B cell (primary cell): ENCODE data around the gene RAN. TPM values are rescaled to one million over a fixed set of nuclear protein-coding genes. Genes with fewer than 3 reads are reported as not detected.

Source experiments
- ATAC-seq: fragments of 200-7000 bp; cut with Tn5 transposase; one replicate; pipeline ENCODE4 v1.10.0; 2021; ENCODE audit warnings: low read depth, mild to moderate bottlenecking, moderate number of reproducible peaks, moderate library complexity
- CTCF ChIA-PET: fragments of 350-600 bp; sonication (Branson Sonifier 250); formaldehyde crosslinking; loops from one replicate; lab custom pipeline; 2021; ENCODE audit warnings: antibody characterized with exemption, inconsistent platforms; lab: Charles Lee
- POLR2A ChIA-PET: fragments of 350-600 bp; sonication (Branson Sonifier 250); formaldehyde crosslinking; loops from one replicate; lab custom pipeline; 2021; ENCODE audit warnings: antibody characterized with exemption; lab: Charles Lee
- DNase-seq: peaks from one replicate; pipeline ENCODE4 v3.0.0; 2013
- H2AFZ ChIP-seq: 2 replicates; pipeline ENCODE4 v1.6.1; 2012; ENCODE audit warnings: mild to moderate bottlenecking, low read depth, low read length; ENCODE audit not compliant: insufficient read depth, poor library complexity, severe bottlenecking
- H3K27ac ChIP-seq, 2 donors: 1 replicate in 1 of 2; 2 replicates in 1 of 2; pipeline ENCODE4 v1.5.1; 2012 to 2013; ENCODE audit warnings: low read length in 2 of 2, mild to moderate bottlenecking in 2 of 2, moderate library complexity in 1 of 2
- H3K27me3 ChIP-seq, 4 experiments: fragments of 200-600 bp in 1 of 4; sonication (generic) in 1 of 4; replicated peaks in 1 of 4; 1 replicate in 2 of 4; 2 replicates in 2 of 4; pipeline versions ENCODE4 v1.6.1 to v1.7.0; 2013 to 2016; ENCODE audit warnings: low read length in 3 of 4, mild to moderate bottlenecking in 2 of 4, mixed read lengths in 1 of 4, moderate library complexity in 1 of 4; ENCODE audit not compliant: insufficient read depth in 4 of 4, control insufficient read depth in 3 of 4; ENCODE audit errors: control extremely low read depth in 1 of 4
- H3K36me3 ChIP-seq, 2 experiments: replicated peaks in 1 of 2; 1 replicate in 1 of 2; 2 replicates in 1 of 2; pipeline versions ENCODE4 v1.6.1 to v1.7.1; 2013; ENCODE audit warnings: low read length in 1 of 2; ENCODE audit not compliant: insufficient read depth in 2 of 2, control insufficient read depth in 1 of 2; ENCODE audit errors: control extremely low read depth in 1 of 2, extremely low read depth in 1 of 2
- H3K4me1 ChIP-seq, 2 donors: fragments of 200-600 bp in 1 of 2; sonication (generic) in 1 of 2; 1 replicate in 1 of 2; 2 replicates in 1 of 2; pipeline versions ENCODE4 v1.5.1 to v1.6.1; 2013 to 2017; ENCODE audit warnings: low read length in 2 of 2; ENCODE audit not compliant: control insufficient read depth in 2 of 2, insufficient read depth in 2 of 2
- H3K4me2 ChIP-seq: replicated peaks from 2 replicates; pipeline ENCODE3; 2012; ENCODE audit warnings: mild to moderate bottlenecking, low read depth, low read length; ENCODE audit not compliant: poor library complexity, severe bottlenecking
- H3K4me3 ChIP-seq, 5 experiments: fragments of 200-600 bp in 1 of 5; sonication (generic) in 1 of 5; 1 replicate in 3 of 5; 2 replicates in 2 of 5; pipeline versions ENCODE4 v1.5.1 to v1.7.0; 2011 to 2016; ENCODE audit warnings: low read length in 4 of 5, mild to moderate bottlenecking in 4 of 5, low read depth in 2 of 5, control low read depth in 1 of 5, moderate library complexity in 1 of 5; ENCODE audit not compliant: insufficient read depth in 1 of 5; ENCODE audit errors: control extremely low read depth in 1 of 5, extremely low read depth in 1 of 5
- H3K79me2 ChIP-seq: fragments of 200-600 bp; sonication (generic); one replicate; pipeline ENCODE4 v1.6.0; 2016; ENCODE audit warnings: low read length; ENCODE audit not compliant: control insufficient read depth, insufficient read depth
- H3K9ac ChIP-seq: fragments of 200-600 bp; sonication (generic); 2 replicates; pipeline ENCODE4 v1.6.1; 2017; ENCODE audit warnings: mild to moderate bottlenecking, low read length, moderate library complexity
- H3K9me3 ChIP-seq, 3 donors: one replicate each; pipeline versions ENCODE4 v1.6.1 to v1.7.1; 2013; ENCODE audit warnings: low read length in 2 of 3; ENCODE audit not compliant: control insufficient read depth in 2 of 3, insufficient read depth in 1 of 3; ENCODE audit errors: control extremely low read depth in 1 of 3
- H4K20me1 ChIP-seq: 2 replicates; pipeline ENCODE4 v1.6.0; 2012; ENCODE audit warnings: mild to moderate bottlenecking, low read length; ENCODE audit not compliant: insufficient read depth, control insufficient read depth, poor library complexity, severe bottlenecking
- H3K27ac Mint-ChIP-seq: one replicate; pipeline ENCODE4 v1.8.0; 2021; ENCODE audit warnings: mixed read lengths
- H3K27me3 Mint-ChIP-seq: one replicate; pipeline ENCODE4 v1.8.0; 2021; ENCODE audit warnings: mixed read lengths
- H3K4me1 Mint-ChIP-seq: one replicate; pipeline ENCODE4 v1.8.0; 2021; ENCODE audit warnings: mixed read lengths
- H3K4me3 Mint-ChIP-seq: one replicate; pipeline ENCODE4 v1.8.0; 2021; ENCODE audit warnings: mixed read lengths
- H3K9me3 Mint-ChIP-seq: one replicate; pipeline ENCODE4 v1.8.0; 2022; ENCODE audit warnings: mixed read lengths; ENCODE audit not compliant: insufficient read depth
- CTCF ChIP-seq: fragments of 200-600 bp; IDR thresholded peaks from one replicate; pipeline ENCODE4 v1.8.0; 2022; ENCODE audit warnings: antibody characterized with exemption, mild to moderate bottlenecking
- EZH2 ChIP-seq: IDR thresholded peaks from 2 replicates; pipeline ENCODE4 v1.6.1; 2012; ENCODE audit warnings: borderline replicate concordance, low read depth, mild to moderate bottlenecking, moderate library complexity, low read length; ENCODE audit not compliant: insufficient read depth, poor library complexity, severe bottlenecking
- WGBS: methylation state at CpG from one replicate; pipeline ENCODE4 v1.1.5; 2013; ENCODE audit warnings: missing lambda C conversion rate; ENCODE audit not compliant: insufficient coverage; 5-methylcytosine and 5-hydroxymethylcytosine counted together
- intact Hi-C: fragments of 100-400 bp; cut with micrococcal nuclease; formaldehyde crosslinking; loops from one replicate; pipeline ENCODE4 v1.10.0; 2022
- polyA plus RNA-seq: library from polyadenylated mRNA; depleted of rRNA; stranded (reverse); fragments of >200 nt; gene quantifications from 2 replicates; pipeline ENCODE4 v1.2.3, GENCODE V29; 2012
- small RNA-seq: library from RNA; depleted of rRNA; stranded (forward); fragments of <200 nt; gene quantifications from one replicate; pipeline ENCODE3, GENCODE V24; 2012; ENCODE audit warnings: low replicate concordance, low read depth; ENCODE audit not compliant: insufficient read length
- total RNA-seq, 2 donors: library from RNA; stranded (reverse); fragments of 120-200 nt in 1 of 2; gene quantifications; 1 replicate in 1 of 2; 2 replicates in 1 of 2; pipeline versions ENCODE4 v1.2.3 to v1.2.4, GENCODE V29; 2013 to 2022

The RAN gene
- total and polyA plus RNA-seq, 2 donors (not counting 1 experiment from before 2014, with no cell fraction given): 298 to 339 TPM

- no peak overlapping the region for H3K27ac Mint-ChIP-seq
- intact Hi-C loops: no loop called here
- Histone ChIP-seq H3K27ac (no peak overlapping the region), H3K4me1 (no peaks in the 10 kb centered on the region), H3K27me3 (peaks cover 0 to 22% (median 0%) of the 10 kb centered on the region in 4 experiments), H3K4me3 (no peak overlapping the region), H3K9ac (no peak overlapping the region), H3K9me3 (peaks cover 0 to 7% (median 0%) of the 10 kb centered on the region in 3 donors), H3K36me3 (no peaks in the 10 kb centered on the region), H3K79me2 (no peaks in the 10 kb centered on the region), H4K20me1 (no peaks in the 10 kb centered on the region), H2AFZ (no peak overlapping the region), H3K4me2 (no peak overlapping the region)
- DNase-seq: no peak
- CTCF ChIA-PET: no interaction called here
- POLR2A ChIA-PET: no interaction called here
- H3K27me3 Mint-ChIP-seq: peaks cover 35% of the 10 kb centered on the region
- no peak for TF ChIP-seq EZH2
- TF ChIP-seq CTCF: no peak
- no peak overlapping the region for H3K4me3 Mint-ChIP-seq
- WGBS: 65% methylated on average over 4 of the region's 7 CpGs
- no peaks in the 10 kb centered on the region for H3K4me1 Mint-ChIP-seq
- H3K9me3 Mint-ChIP-seq: no peaks in the 10 kb centered on the region
- ATAC-seq: no peak
Measured at GRCh38 chr12:130925666-130926015, 53.8 kb downstream of the RAN start.

Small RNA genes within 50 kb of the gene (small RNA-seq; reads per million reads assigned to genes)
- not detected for gene RF00019
- not detected for gene RNU6-1077P

Other genes with a start within 250 kb of the RAN start
- gene RIMBP2, start 155.8 kb upstream of the RAN start, total RNA-seq: not detected in 2 replicates
- 3.4 TPM in 1 of 2 replicates, not detected in the other for gene RIMBP2, start 155.8 kb upstream of the RAN start, polyA plus RNA-seq
- gene STX2, start 32.8 kb upstream of the RAN start, total RNA-seq: 18.2 and 19.8 TPM in 2 replicates
- gene STX2, start 32.8 kb upstream of the RAN start, polyA plus RNA-seq: 12.7 and 16.8 TPM in 2 replicates
- 0.63 and 1.1 TPM in 2 replicates for gene ADGRD1, start 81.8 kb downstream of the RAN start, total RNA-seq
- 1.7 and 2.2 TPM in 2 replicates for gene ADGRD1, start 81.8 kb downstream of the RAN start, polyA plus RNA-seq